Esophagus muscularis mucosa (tissue), 4 donors: Measurements from ENCODE around the gene OR10X1. TPM values are rescaled to one million over a fixed set of nuclear protein-coding genes. Genes with fewer than 3 reads are reported as not detected.

ENCODE experiments used
- DNase-seq: peaks from one replicate; pipeline ENCODE4 v3.0.0-alpha.2; 2017; ENCODE audit errors: extremely low spot score
- H3K27ac ChIP-seq, 4 donors: fragments of 200-600 bp; sonication (generic); replicated peaks in 1 of 4; 1 replicate in 3 of 4; 2 replicates in 1 of 4; pipeline ENCODE4 v1.5.1; 2016 to 2019; ENCODE audit warnings: mild to moderate bottlenecking in 1 of 4
- H3K27me3 ChIP-seq, 4 donors: fragments of 200-600 bp; sonication (generic); one replicate each; pipeline versions ENCODE4 v1.5.1 to v1.6.0; 2016 to 2019
- H3K36me3 ChIP-seq, 4 donors: fragments of 200-600 bp; sonication (generic); one replicate each; pipeline ENCODE4 v1.5.1; 2016 to 2019
- H3K4me1 ChIP-seq, 4 donors: fragments of 200-600 bp; sonication (generic); one replicate each; pipeline ENCODE4 v1.5.1; 2016 to 2019
- H3K4me3 ChIP-seq, 4 donors: fragments of 200-600 bp; sonication (generic); 1 replicate in 2 of 4; 2 replicates in 2 of 4; pipeline ENCODE4 v1.5.1; 2016 to 2019; ENCODE audit warnings: mild to moderate bottlenecking in 4 of 4, moderate library complexity in 1 of 4
- H3K9me3 ChIP-seq, 4 donors: fragments of 200-600 bp; sonication (generic); 1 replicate in 3 of 4; 2 replicates in 1 of 4; pipeline ENCODE4 v1.5.1; 2016 to 2019
- EP300 ChIP-seq: sonication (generic); formaldehyde crosslinking; IDR thresholded peaks from one replicate; pipeline ENCODE4 v1.6.1; 2017; ENCODE audit warnings: antibody characterized with exemption
- POLR2A ChIP-seq: fragments of 450-650 bp; IDR thresholded peaks from one replicate; pipeline ENCODE4 v1.6.1; 2017; ENCODE audit warnings: antibody characterized with exemption, moderate library complexity, mild to moderate bottlenecking, low read depth
- POLR2AphosphoS5 ChIP-seq, 2 donors: sonication (generic); formaldehyde crosslinking; IDR thresholded peaks; one replicate each; pipeline ENCODE4 v1.6.1; 2017; ENCODE audit warnings: antibody characterized with exemption in 2 of 2
- WGBS: methylation state at CpG from one replicate; pipeline ENCODE4 v1.1.5; 2018; 5-methylcytosine and 5-hydroxymethylcytosine counted together
- intact Hi-C: fragments of 100-400 bp; cut with DNase I; formaldehyde crosslinking; loops from one replicate; pipeline ENCODE4 v1.15.1; 2023
- total RNA-seq, 4 donors: library from RNA; depleted of rRNA; stranded (reverse); fragments of >200 nt; gene quantifications; one replicate each; pipeline versions ENCODE4 v1.1.0 to v1.2.1, GENCODE V29; 2016
- TF ChIP-seq, protein P1 (sequence below), 3 experiments: fragments of 200-600 bp in 2 of 3; fragments of 450-650 bp in 1 of 3; sonication (generic) in 2 of 3; IDR thresholded peaks; one replicate each; pipeline ENCODE4 v1.5.1; 2017 to 2019; ENCODE audit warnings: antibody characterized with exemption in 3 of 3, mild to moderate bottlenecking in 2 of 3, moderate library complexity in 1 of 3

OR10X1 gene, protein sequence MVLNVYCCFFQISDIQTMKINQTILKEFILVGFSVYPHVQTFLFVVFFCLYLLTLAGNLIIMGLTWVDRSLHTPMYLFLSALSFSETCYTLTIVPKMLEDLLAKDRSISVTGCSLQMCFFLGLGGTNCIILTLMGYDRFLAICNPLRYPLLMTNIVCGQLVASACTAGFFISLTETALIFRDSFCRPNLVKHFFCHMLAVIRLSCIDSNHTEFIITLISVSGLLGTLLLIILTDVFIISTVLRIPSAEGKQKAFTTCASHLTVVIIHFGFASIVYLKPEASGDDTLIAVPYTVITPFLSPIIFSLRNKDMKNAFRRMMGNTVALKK
- total RNA-seq = not detected

DNA sequence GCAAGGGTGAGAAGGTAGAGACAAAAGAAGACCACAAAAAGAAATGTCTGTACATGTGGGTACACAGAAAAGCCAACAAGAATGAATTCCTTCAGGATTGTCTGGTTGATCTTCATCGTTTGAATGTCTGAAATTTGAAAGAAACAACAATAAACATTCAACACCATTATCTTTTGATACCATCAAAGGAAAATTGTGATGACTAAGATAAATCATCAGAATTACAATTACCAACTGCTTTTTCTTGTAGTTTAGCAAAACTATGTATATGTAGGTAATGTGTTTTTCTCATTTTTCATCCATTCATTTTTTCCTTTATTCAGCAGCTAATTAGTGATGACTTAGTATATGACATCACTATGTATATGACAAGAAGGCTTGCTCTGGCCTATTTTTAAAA, at the start of gene OR10X1:
TSS of gene OR10X1 (minus strand) at position 167 of the 400 bp plus-strand sequence. CDS start at position 167, 0 bp downstream.
- no peak for DNase-seq
- H3K27ac ChIP-seq = no peak within 1 kb of the TSS
- no peaks in the 10 kb centered on the region for H3K27me3 ChIP-seq
- intact Hi-C loops = no loop called here
- no peaks in the 10 kb centered on the region for H3K4me1 ChIP-seq
- no peaks in the 10 kb centered on the region for H3K36me3 ChIP-seq
- H3K9me3 ChIP-seq = no peaks in the 10 kb centered on the region
- 64% methylated on average over 1 of the region's 1 CpG for WGBS
- H3K4me3 ChIP-seq = no peak within 1 kb of the TSS
- TF ChIP-seq POLR2A (no peak), POLR2AphosphoS5 (IDR thresholded peaks at IDR 0.05) (no peak), EP300 (no peak)
- TF ChIP-seq, protein P1, sequence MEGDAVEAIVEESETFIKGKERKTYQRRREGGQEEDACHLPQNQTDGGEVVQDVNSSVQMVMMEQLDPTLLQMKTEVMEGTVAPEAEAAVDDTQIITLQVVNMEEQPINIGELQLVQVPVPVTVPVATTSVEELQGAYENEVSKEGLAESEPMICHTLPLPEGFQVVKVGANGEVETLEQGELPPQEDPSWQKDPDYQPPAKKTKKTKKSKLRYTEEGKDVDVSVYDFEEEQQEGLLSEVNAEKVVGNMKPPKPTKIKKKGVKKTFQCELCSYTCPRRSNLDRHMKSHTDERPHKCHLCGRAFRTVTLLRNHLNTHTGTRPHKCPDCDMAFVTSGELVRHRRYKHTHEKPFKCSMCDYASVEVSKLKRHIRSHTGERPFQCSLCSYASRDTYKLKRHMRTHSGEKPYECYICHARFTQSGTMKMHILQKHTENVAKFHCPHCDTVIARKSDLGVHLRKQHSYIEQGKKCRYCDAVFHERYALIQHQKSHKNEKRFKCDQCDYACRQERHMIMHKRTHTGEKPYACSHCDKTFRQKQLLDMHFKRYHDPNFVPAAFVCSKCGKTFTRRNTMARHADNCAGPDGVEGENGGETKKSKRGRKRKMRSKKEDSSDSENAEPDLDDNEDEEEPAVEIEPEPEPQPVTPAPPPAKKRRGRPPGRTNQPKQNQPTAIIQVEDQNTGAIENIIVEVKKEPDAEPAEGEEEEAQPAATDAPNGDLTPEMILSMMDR (IDR thresholded peaks at IDR 0.05) = no peak

DNA sequence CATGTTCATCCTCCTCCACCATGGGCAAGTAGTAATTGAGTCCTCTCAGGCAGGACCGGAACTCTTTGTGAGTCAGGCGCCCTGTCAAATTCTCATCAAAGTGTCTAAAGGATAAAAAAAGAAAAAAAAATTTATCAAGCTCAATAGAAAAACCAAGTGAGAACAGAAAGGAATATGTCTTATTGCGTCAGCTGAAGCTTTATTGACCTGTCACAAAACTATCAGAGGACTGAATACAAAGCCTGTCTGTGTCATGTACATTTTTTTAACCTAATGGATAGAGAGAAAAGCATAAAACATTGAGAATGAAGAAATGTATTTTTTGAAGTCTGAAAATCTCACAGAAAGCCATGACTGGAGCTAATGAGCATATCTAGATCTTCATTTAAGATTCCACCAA, 34.1 kb upstream of the OR10X1 start:
- 91% methylated on average over 3 of the region's 3 CpGs for WGBS
- H3K4me3 ChIP-seq = no peak overlapping the region
- TF ChIP-seq, protein P1 (IDR thresholded peaks at IDR 0.05) = no peak
- TF ChIP-seq POLR2AphosphoS5 (IDR thresholded peaks at IDR 0.05) (no peak), EP300 (no peak)
- H3K27me3 ChIP-seq = no peaks in the 10 kb centered on the region
- no peaks in the 10 kb centered on the region for H3K4me1 ChIP-seq
- no peak for DNase-seq
- intact Hi-C loops = no loop called here
- H3K27ac ChIP-seq = no peak overlapping the region
- no peaks in the 10 kb centered on the region for H3K9me3 ChIP-seq
- no peaks in the 10 kb centered on the region for H3K36me3 ChIP-seq

DNA sequence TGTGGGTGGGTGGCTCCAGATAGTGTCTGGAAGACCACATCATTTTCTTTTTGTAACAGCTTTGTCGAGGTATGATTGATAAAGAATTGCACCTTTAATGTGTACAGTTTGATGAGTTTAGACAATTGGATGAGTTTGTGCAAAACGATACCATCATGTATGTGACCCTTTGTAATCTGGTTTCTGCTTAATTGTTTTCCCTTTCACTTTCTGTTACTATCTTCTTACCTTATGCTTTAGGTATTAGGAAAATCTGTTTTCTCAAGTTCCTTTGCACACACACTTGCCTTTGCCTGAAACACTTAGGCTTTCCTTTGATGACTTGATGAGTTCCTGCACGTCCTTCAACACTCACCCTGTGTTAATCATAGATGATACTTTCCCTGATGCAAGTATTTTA, 32.2 kb upstream of the OR10X1 start:
- Histone ChIP-seq H3K9me3 (no peaks in the 10 kb centered on the region), H3K27ac (no peak overlapping the region), H3K4me1 (no peaks in the 10 kb centered on the region), H3K36me3 (no peaks in the 10 kb centered on the region), H3K27me3 (no peaks in the 10 kb centered on the region), H3K4me3 (no peak overlapping the region)
- DNase-seq = no peak
- intact Hi-C loops = no loop called here
- TF ChIP-seq, protein P1 (IDR thresholded peaks at IDR 0.05) = no peak
- TF ChIP-seq POLR2A (no peak), POLR2AphosphoS5 (IDR thresholded peaks at IDR 0.05) (no peak), EP300 (no peak)
- WGBS = 61% methylated on average over 3 of the region's 3 CpGs

DNA sequence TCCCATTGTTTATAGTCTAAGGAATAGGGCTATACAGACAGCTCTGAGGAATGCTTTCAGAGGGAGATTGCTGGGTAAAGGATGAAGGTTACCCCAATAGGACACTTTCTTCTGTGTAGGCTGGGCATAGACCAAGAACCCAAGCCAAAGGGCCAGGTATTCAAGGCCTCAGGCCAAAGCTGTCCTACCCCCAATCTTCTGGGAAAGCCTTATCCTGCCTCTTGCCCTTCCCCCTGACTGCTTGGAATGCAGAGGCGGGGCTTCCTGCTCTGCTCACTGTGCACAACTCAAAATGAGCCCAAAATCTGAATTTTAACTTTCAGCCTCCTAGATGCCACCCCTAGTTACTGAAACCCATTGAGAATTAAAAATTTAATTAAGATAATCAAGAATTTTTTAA, 27.6 kb upstream of the OR10X1 start:
- Histone ChIP-seq H3K4me1 (no peaks in the 10 kb centered on the region), H3K36me3 (no peaks in the 10 kb centered on the region), H3K27ac (no peak overlapping the region), H3K9me3 (no peaks in the 10 kb centered on the region), H3K4me3 (no peak overlapping the region), H3K27me3 (no peaks in the 10 kb centered on the region)
- 100% methylated on average over 1 of the region's 1 CpG for whole genome bisulfite sequencing
- TF ChIP-seq EP300 (no peak), POLR2AphosphoS5 (IDR thresholded peaks at IDR 0.05) (no peak), POLR2A (no peak)
- TF ChIP-seq, protein P1 (IDR thresholded peaks at IDR 0.05) = no peak
- intact Hi-C loops = no loop called here
- DNase-seq = no peak

DNA sequence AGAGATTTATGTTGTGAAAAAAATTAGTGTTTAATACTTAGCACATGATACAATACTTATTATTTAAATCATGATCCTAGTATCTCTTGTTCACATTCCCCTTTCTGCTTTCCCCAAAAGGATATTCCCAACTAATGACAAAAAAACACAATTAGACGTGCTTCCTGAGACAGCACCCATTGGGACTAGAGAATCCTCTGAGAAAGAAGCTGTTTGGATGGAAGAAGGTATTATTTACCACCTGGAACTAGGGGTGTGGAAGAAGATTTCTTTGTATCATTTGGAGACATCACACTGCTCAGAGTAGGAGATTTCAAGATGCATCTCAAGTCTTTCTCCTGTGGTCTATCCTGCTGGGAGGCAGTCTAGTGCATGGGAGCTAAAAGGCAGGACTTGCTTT, 25.3 kb upstream of the OR10X1 start, which contains the start of gene OR10Z1:
TSS of gene OR10Z1 (plus strand) at position 301 of the 400 bp plus-strand sequence. CDS start 1,171 bp downstream, outside the sequence.
- 74% methylated on average over 1 of the region's 1 CpG for WGBS
- intact Hi-C loops = no loop called here
- no peaks in the 10 kb centered on the region for H3K27me3 ChIP-seq
- H3K27ac ChIP-seq = no peak within 1 kb of the TSS
- no peak for DNase-seq
- H3K36me3 ChIP-seq = no peaks in the 10 kb centered on the region
- no peaks in the 10 kb centered on the region for H3K4me1 ChIP-seq
- H3K9me3 ChIP-seq = no peaks in the 10 kb centered on the region
- TF ChIP-seq EP300 (no peak), POLR2AphosphoS5 (IDR thresholded peaks at IDR 0.05) (no peak), POLR2A (no peak)
- TF ChIP-seq, protein P1 (IDR thresholded peaks at IDR 0.05) = no peak
- no peak within 1 kb of the TSS for H3K4me3 ChIP-seq
